Endothelial cell of umbilical vein (primary cell): ENCODE results near the gene SLC19A1. TPM values are rescaled to one million over a fixed set of nuclear protein-coding genes. Genes with fewer than 3 reads are reported as not detected.

Experiments
- BruUV-seq: library from RNA; stranded (reverse); fragments of 400-500 nt; replicated peaks from 2 replicates; lab custom pipeline; 2021; lab: Mats Ljungman, UMichigan
- CTCF ChIA-PET: fragments of 300-600, 350-600 bp; sonication (Branson Sonifier 250); formaldehyde crosslinking; loops from one replicate; lab custom pipeline; 2021; ENCODE audit warnings: antibody characterized with exemption, inconsistent platforms; lab: Charles Lee
- POLR2A ChIA-PET: fragments of 300-600, 350-600 bp; sonication (Branson Sonifier 250); formaldehyde crosslinking; loops from one replicate; lab custom pipeline; 2021; ENCODE audit warnings: antibody characterized with exemption, inconsistent platforms; lab: Charles Lee
- DNase-seq: peaks from one replicate; pipeline ENCODE4 v3.0.0-alpha.2; 2011; ENCODE audit warnings: low read depth, low spot score
- FAIRE-seq: peaks from 2 replicates; lab custom pipeline; 2011; peaks lifted over from hg19 to GRCh38; lab: Jason Lieb, UNC
- H2AFZ ChIP-seq: 2 replicates; pipeline ENCODE4 v1.6.0; 2012; ENCODE audit warnings: low read depth, low read length, control low read depth, inconsistent platforms
- H3K27ac ChIP-seq: 2 replicates; pipeline ENCODE4 v1.5.1; 2011; ENCODE audit warnings: low read depth, mild to moderate bottlenecking, control low read depth, low read length, moderate library complexity; ENCODE audit not compliant: insufficient read depth
- H3K27me3 ChIP-seq, 2 experiments: 2 replicates each; pipeline versions ENCODE4 v1.6.0 to v1.6.1; 2011; ENCODE audit warnings: low read length in 2 of 2, mixed read lengths in 1 of 2; ENCODE audit not compliant: control insufficient read depth in 2 of 2, insufficient read depth in 2 of 2
- H3K36me3 ChIP-seq, 2 experiments: 2 replicates in 1 of 2; 3 replicates in 1 of 2; pipeline ENCODE4 v1.5.1; 2011; ENCODE audit warnings: low read length in 2 of 2, mild to moderate bottlenecking in 1 of 2, moderate library complexity in 1 of 2; ENCODE audit not compliant: control insufficient read depth in 2 of 2, insufficient read depth in 2 of 2; ENCODE audit errors: extremely low read depth in 1 of 2
- H3K4me1 ChIP-seq: 3 replicates; pipeline ENCODE4 v1.5.1; 2011; ENCODE audit warnings: mild to moderate bottlenecking, low read length; ENCODE audit not compliant: control insufficient read depth, insufficient read depth; ENCODE audit errors: extremely low read depth
- H3K4me2 ChIP-seq: 2 replicates; pipeline ENCODE4 v1.6.1; 2011; ENCODE audit warnings: low read length, control low read depth, mixed read lengths; ENCODE audit not compliant: insufficient read depth
- H3K4me3 ChIP-seq, 3 experiments: fragments of 200-600 bp in 1 of 3; sonication (generic), shearing (Covaris generic) in 1 of 3; replicated peaks in 1 of 3; 2 replicates each; pipeline ENCODE4 v1.5.1; 2011 to 2016; ENCODE audit warnings: control low read depth in 3 of 3, low read length in 3 of 3, mild to moderate bottlenecking in 2 of 3, inconsistent platforms in 1 of 3, low read depth in 1 of 3, moderate library complexity in 1 of 3; ENCODE audit not compliant: insufficient read depth in 1 of 3
- H3K79me2 ChIP-seq: 2 replicates; pipeline ENCODE4 v1.6.0; 2012; ENCODE audit warnings: low read length, inconsistent platforms; ENCODE audit not compliant: control insufficient read depth, insufficient read depth
- H3K9ac ChIP-seq: replicated peaks from 2 replicates; pipeline ENCODE3; 2011; ENCODE audit warnings: low read length, control low read depth; ENCODE audit not compliant: insufficient read depth; ENCODE audit errors: extremely low read depth
- H3K9me1 ChIP-seq: replicated peaks from 3 replicates; pipeline ENCODE4 v1.6.0; 2011; ENCODE audit warnings: mild to moderate bottlenecking, low read length; ENCODE audit not compliant: control insufficient read depth, insufficient read depth; ENCODE audit errors: extremely low read depth
- H3K9me3 ChIP-seq: replicated peaks from 2 replicates; pipeline ENCODE4 v1.5.1; 2012; ENCODE audit warnings: low read length, inconsistent platforms; ENCODE audit not compliant: control insufficient read depth, insufficient read depth
- H4K20me1 ChIP-seq: replicated peaks from 2 replicates; pipeline ENCODE3; 2011; ENCODE audit warnings: mild to moderate bottlenecking, low read length; ENCODE audit not compliant: control insufficient read depth, insufficient read depth; ENCODE audit errors: extremely low read depth
- CTCF ChIP-seq, 2 donors: IDR thresholded peaks; 1 replicate in 1 of 2; 2 replicates in 1 of 2; pipeline ENCODE4 v1.5.1; 2011; ENCODE audit warnings: low read length in 2 of 2, mild to moderate bottlenecking in 2 of 2, moderate library complexity in 2 of 2, control low read depth in 1 of 2, inconsistent platforms in 1 of 2, low read depth in 1 of 2; ENCODE audit not compliant: insufficient read depth in 1 of 2; ENCODE audit errors: extremely low read depth in 1 of 2
- EZH2 ChIP-seq: IDR thresholded peaks from 2 replicates; pipeline ENCODE4 v1.6.1; 2012; ENCODE audit warnings: borderline replicate concordance, low read depth, mild to moderate bottlenecking, moderate library complexity, low read length, inconsistent platforms; ENCODE audit not compliant: severe bottlenecking
- FOS ChIP-seq: IDR thresholded peaks from 2 replicates; pipeline ENCODE4 v1.6.1; 2011; ENCODE audit warnings: mild to moderate bottlenecking, low read length, moderate library complexity, borderline replicate concordance; ENCODE audit not compliant: insufficient read depth
- GATA2 ChIP-seq: IDR thresholded peaks from 2 replicates; pipeline ENCODE4 v1.7.0; 2011; ENCODE audit warnings: low read depth, mild to moderate bottlenecking, moderate library complexity, mixed read lengths, low read length; ENCODE audit not compliant: insufficient read length, insufficient read depth
- JUN ChIP-seq: IDR thresholded peaks from 2 replicates; pipeline ENCODE4 v1.6.1; 2011; ENCODE audit warnings: borderline replicate concordance, low read depth; ENCODE audit not compliant: insufficient read length, insufficient read depth
- MAX ChIP-seq: IDR thresholded peaks from 2 replicates; pipeline ENCODE4 v1.6.1; 2011; ENCODE audit not compliant: insufficient read depth, insufficient read length
- MYC ChIP-seq: IDR thresholded peaks from one replicate; pipeline ENCODE4 v1.6.1; 2011; ENCODE audit warnings: mild to moderate bottlenecking, low read depth, low read length
- POLR2A ChIP-seq: IDR thresholded peaks from 2 replicates; pipeline ENCODE4 v1.6.1; 2012; ENCODE audit warnings: low read depth, mild to moderate bottlenecking, control low read depth, low read length
- POLR2AphosphoS5 ChIP-seq: IDR thresholded peaks from 2 replicates; pipeline ENCODE4 v1.6.1; 2012; ENCODE audit warnings: low read depth, mild to moderate bottlenecking, control low read depth, low read length, moderate library complexity; ENCODE audit not compliant: insufficient read depth
- dilution Hi-C: fragments of 300-500 bp; cut with MboI; formaldehyde crosslinking; loops from one replicate; pipeline ENCODE4 v1.15.0; 2019; ENCODE audit warnings: low sequenced_read_pairs; ENCODE audit not compliant: extremely low pct_ligation_motif_present
- intact Hi-C: fragments of 100-400 bp; cut with micrococcal nuclease; formaldehyde crosslinking; loops from one replicate; pipeline ENCODE4 v1.10.0; 2022
- polyA plus RNA-seq, 4 experiments: library from polyadenylated mRNA; depleted of rRNA in 3 of 4; stranded (reverse) in 3 of 4; unstranded in 1 of 4; fragments of >200 nt; gene quantifications; 2 replicates each; pipeline versions ENCODE4 v1.2.1 to v1.2.3, GENCODE V29; 2011 to 2012; ENCODE audit warnings: missing spikeins in 1 of 4
- total RNA-seq: library from RNA; stranded (reverse); gene quantifications from 2 replicates; pipeline ENCODE4 v1.2.3, GENCODE V29; 2021

The SLC19A1 gene
- total and polyA plus RNA-seq, 2 donors (not counting 3 experiments of a cell fraction or from before 2014, with no cell fraction given) = 36.3 to 54.6 TPM

- no peaks in the 10 kb centered on the region for H3K27me3 ChIP-seq
- peaks cover 0 to 5% of the 10 kb centered on the region in 2 experiments for H3K36me3 ChIP-seq
- H3K27ac ChIP-seq = no peak overlapping the region
- no peaks in the 10 kb centered on the region for H3K9me1 ChIP-seq
- FAIRE-seq (no peak), DNase-seq (no peak)
- ChIA-PET CTCF (interaction anchor here (1.1 to 1.6 kb wide), 2 partner anchors 13 to 318 kb away, joined by 4 to 5 read pairs; no protein-coding TSS in a partner anchor), POLR2A (no interaction called here)
- dilution Hi-C loops (no loop called here), intact Hi-C loops (no loop called here)
- H3K4me3 ChIP-seq = no peak overlapping the region
- H3K79me2 ChIP-seq = peaks cover 31% of the 10 kb centered on the region
- no peaks in the 10 kb centered on the region for H3K9me3 ChIP-seq
- no peak overlapping the region for H2AFZ ChIP-seq
- peaks cover 11% of the 10 kb centered on the region for H3K4me1 ChIP-seq
- no peaks in the 10 kb centered on the region for H4K20me1 ChIP-seq
- H3K4me2 ChIP-seq = no peak overlapping the region
- TF ChIP-seq JUN (no peak), MAX (no peak), POLR2A (no peak), MYC (no peak), FOS (no peak), POLR2AphosphoS5 (no peak), CTCF (IDR thresholded peaks at IDR 0.05; ENCODE audit: extremely low read depth in 1 of 2, insufficient read depth in 1 of 2, low read depth in 1 of 2, low read length in 2 of 2) (no peak), EZH2 (no peak), GATA2 (no peak)
- no TSS peak for BruUV-seq
- no peak overlapping the region for H3K9ac ChIP-seq
Measured at GRCh38 chr21:45458281-45459170, 83.7 kb downstream of the SLC19A1 start.
